HG03439 (cell line): ENCODE results near the gene WDR45B.

Experiments
- ATAC-seq: cut with Tn5 transposase; IDR thresholded peaks from one replicate; pipeline ENCODE4 v1.9.1; 2021; ENCODE audit warnings: mild to moderate bottlenecking, moderate library complexity; ENCODE audit not compliant: unreplicated experiment

WDR45B gene

GRCh38 chr17:82633343-82633742 is 14.9 kb downstream of the WDR45B start:
- no peak for ATAC-seq

GRCh38 chr17:82632451-82632850 is 15.8 kb downstream of the WDR45B start:
- ATAC-seq, result peak; percentile 65

GRCh38 chr17:82631544-82631943 is 16.7 kb downstream of the WDR45B start:
- ATAC-seq, result no peak

GRCh38 chr17:82630212-82630611 is 18.0 kb downstream of the WDR45B start:
- no peak for ATAC-seq

- no peak for ATAC-seq
Observed at GRCh38 chr17:82629748-82630147, 18.5 kb downstream of the WDR45B start.

- no peak for ATAC-seq
Observed at GRCh38 chr17:82627405-82627804, 20.8 kb downstream of the WDR45B start.

- ATAC-seq, result no peak
Observed at GRCh38 chr17:82623707-82624106, 24.5 kb downstream of the WDR45B start.

- ATAC-seq, result no peak
Observed at GRCh38 chr17:82619641-82620040, 28.6 kb downstream of the WDR45B start.

GRCh38 chr17:82619211-82619610 is 29.0 kb downstream of the WDR45B start:
- ATAC-seq, result no peak

- ATAC-seq, result no peak
Observed at GRCh38 chr17:82616021-82616711, 32.1 kb downstream of the WDR45B start.

- no peak for ATAC-seq
Observed at GRCh38 chr17:82615084-82616020, 32.9 kb downstream of the WDR45B start.

- no peak for ATAC-seq
Observed at GRCh38 chr17:82614095-82614631, 34.1 kb downstream of the WDR45B start.

- ATAC-seq, result no peak
Observed at GRCh38 chr17:82613283-82614094, 34.8 kb downstream of the WDR45B start.

- no peak for ATAC-seq
Observed at GRCh38 chr17:82611140-82612058, 36.8 kb downstream of the WDR45B start.

- no peak for ATAC-seq
Observed at GRCh38 chr17:82609655-82610054, 38.6 kb downstream of the WDR45B start.

- no peak for ATAC-seq
Observed at GRCh38 chr17:82608816-82609215, 39.4 kb downstream of the WDR45B start.

- no peak for ATAC-seq
Observed at GRCh38 chr17:82605939-82606600, 42.2 kb downstream of the WDR45B start.

GRCh38 chr17:82604532-82604931 is 43.7 kb downstream of the WDR45B start:
- no peak for ATAC-seq

GRCh38 chr17:82603981-82604448 is 44.2 kb downstream of the WDR45B start:
- ATAC-seq, result no peak
